Mesodermal cell (in vitro differentiated cells): ENCODE measurements around the gene PTH2.

Experiments
- H3K27ac ChIP-seq: 2 replicates; pipeline ENCODE4 v1.7.0; 2013; ENCODE audit warnings: mild to moderate bottlenecking, low read depth, low read length, moderate library complexity; ENCODE audit not compliant: severe bottlenecking
- H3K36me3 ChIP-seq: 2 replicates; pipeline ENCODE4 v1.7.1; 2013; ENCODE audit warnings: mild to moderate bottlenecking, low read length, moderate library complexity; ENCODE audit not compliant: control insufficient read depth, insufficient read depth
- H3K4me1 ChIP-seq: one replicate; pipeline ENCODE4 v1.7.1; 2013; ENCODE audit warnings: mild to moderate bottlenecking, low read length; ENCODE audit not compliant: insufficient read depth, control insufficient read depth, poor library complexity, severe bottlenecking
- H3K4me3 ChIP-seq: 2 replicates; pipeline ENCODE4 v1.7.0; 2013; ENCODE audit warnings: low read length, control low read depth, mild to moderate bottlenecking; ENCODE audit not compliant: insufficient read depth, poor library complexity, severe bottlenecking; ENCODE audit errors: extremely low read depth
- H3K9me3 ChIP-seq: 2 replicates; pipeline ENCODE4 v1.7.1; 2013; ENCODE audit warnings: mild to moderate bottlenecking, low read length, moderate library complexity; ENCODE audit not compliant: control insufficient read depth
- WGBS, 2 experiments: methylation state at CpG; one replicate each; pipeline ENCODE4 v1.1.5; 2013; ENCODE audit warnings: missing lambda C conversion rate in 2 of 2; ENCODE audit not compliant: insufficient coverage in 2 of 2; 5-methylcytosine and 5-hydroxymethylcytosine counted together

The PTH2 gene

DNA sequence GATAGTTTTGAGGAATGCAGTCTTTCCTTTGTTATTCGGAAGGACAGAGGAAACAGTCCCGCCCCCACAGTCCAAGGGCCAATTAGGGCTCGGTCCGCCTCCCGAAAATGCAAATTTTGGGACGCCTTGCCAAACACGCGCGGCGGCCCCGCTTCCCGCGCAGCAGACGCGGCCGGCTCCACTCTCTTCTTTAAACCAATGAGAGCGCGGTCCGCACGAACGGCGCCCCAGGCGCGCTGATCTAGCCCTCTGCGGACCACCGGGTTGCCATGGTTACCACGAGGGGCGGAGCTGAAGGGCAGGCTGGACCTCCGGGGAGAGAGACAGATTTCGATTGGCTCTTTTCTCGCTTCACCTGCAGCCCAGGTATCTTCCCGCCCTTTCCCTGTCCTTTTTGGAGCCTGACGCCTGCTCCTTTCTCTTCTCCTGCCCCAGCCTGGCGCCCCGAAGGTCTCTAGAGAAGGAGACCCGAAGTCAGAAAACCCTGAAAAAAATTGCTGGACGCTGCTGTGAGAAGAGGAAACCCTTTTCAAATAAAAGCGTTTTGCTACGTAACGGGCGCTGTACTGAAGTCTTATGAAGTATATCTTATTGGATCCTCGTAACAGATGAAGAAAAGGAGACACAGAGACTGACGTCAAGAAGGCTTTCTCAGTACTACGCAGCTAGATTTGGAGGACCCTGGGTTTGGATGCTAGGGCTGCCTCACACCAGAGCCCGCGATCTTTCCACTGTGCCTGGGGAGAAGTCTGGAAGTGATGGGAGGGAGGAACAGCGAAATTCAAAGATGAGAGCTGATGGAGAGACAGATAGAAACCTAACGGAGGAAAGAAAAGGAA lies 2.0 kb downstream of the PTH2 start:
- Histone ChIP-seq H3K9me3 (no peaks in the 10 kb centered on the region), H3K36me3 (no peaks in the 10 kb centered on the region), H3K4me3 (no peak overlapping the region)

DNA sequence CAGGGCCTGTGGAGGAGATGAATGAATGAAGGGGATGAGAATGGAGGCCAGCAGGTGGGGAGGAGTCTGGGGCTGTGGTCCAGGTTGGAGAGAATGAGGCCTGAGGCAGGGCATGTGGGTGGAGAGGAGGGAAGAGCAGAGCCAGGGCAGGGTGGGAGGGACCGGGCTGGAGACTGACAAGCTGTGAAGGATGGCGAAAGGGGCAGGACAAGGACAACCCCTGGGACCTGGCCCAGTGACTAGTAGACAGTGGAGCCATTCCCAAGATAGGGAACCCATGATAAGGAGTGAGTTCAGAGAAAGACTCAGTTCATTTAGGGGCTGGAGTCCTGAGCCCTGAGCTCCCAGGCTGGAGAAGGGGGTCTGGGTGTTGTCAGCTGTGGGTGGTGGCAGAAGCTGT lies 3.0 kb downstream of the PTH2 start:
- Histone ChIP-seq H3K27ac (no peak overlapping the region), H3K4me3 (no peak overlapping the region), H3K36me3 (no peaks in the 10 kb centered on the region), H3K9me3 (no peaks in the 10 kb centered on the region), H3K4me1 (peaks cover 8% of the 10 kb centered on the region)
- 59 to 86% methylated on average over 2 of the region's 2 CpGs for WGBS, 2 experiments

More for the DNA sequence above, 2.0 kb downstream of the PTH2 start:
- WGBS, 2 experiments: 14 to 18% methylated on average over 32 to 43 of the region's 48 CpGs
- Histone ChIP-seq H3K4me1 (peaks cover 8% of the 10 kb centered on the region), H3K27ac (no peak overlapping the region)

- Histone ChIP-seq H3K36me3 (no peaks in the 10 kb centered on the region), H3K4me3 (no peak overlapping the region), H3K27ac (no peak overlapping the region), H3K9me3 (no peaks in the 10 kb centered on the region), H3K4me1 (peaks cover 8% of the 10 kb centered on the region)
- 78 to 93% methylated on average over 1 to 2 of the region's 2 CpGs for WGBS, 2 experiments
Measured at GRCh38 chr19:49419173-49419572, 4.1 kb downstream of the PTH2 start.

DNA sequence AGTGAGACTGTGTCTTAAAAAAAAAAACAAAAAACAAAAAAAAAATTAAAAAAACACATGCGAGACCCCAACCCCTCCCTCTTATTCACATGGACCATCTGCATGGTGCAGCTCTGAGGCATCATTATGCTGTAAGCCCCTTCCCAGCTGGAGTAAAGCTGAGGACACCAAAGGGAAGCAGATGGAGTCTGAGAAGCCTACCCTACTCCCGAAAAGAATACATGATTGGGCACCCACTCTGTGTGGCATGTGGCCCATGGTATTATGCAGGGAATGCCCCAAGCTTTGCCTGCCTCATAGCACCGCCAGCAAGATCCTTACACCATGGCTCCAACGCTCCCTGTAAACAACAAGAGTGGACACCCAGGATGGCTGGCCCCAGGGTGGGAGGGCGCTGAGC lies 4.7 kb downstream of the PTH2 start:
- Histone ChIP-seq H3K4me1 (peaks cover 6% of the 10 kb centered on the region), H3K36me3 (no peaks in the 10 kb centered on the region), H3K4me3 (no peak overlapping the region), H3K9me3 (no peaks in the 10 kb centered on the region), H3K27ac (no peak overlapping the region)
- 92 to 100% methylated on average over 1 to 2 of the region's 5 CpGs for WGBS, 2 experiments

GRCh38 chr19:49417088-49417487 lies 6.2 kb downstream of the PTH2 start:
- WGBS, 2 experiments: 48 to 80% methylated on average over 5 of the region's 7 CpGs
- H3K36me3 ChIP-seq: no peaks in the 10 kb centered on the region
- no peak overlapping the region for H3K27ac ChIP-seq
- H3K9me3 ChIP-seq: no peaks in the 10 kb centered on the region
- H3K4me3 ChIP-seq: no peak overlapping the region
- H3K4me1 ChIP-seq: peaks cover 2% of the 10 kb centered on the region

GRCh38 chr19:49415810-49416200 lies 7.4 kb downstream of the PTH2 start:
- H3K9me3 ChIP-seq: no peaks in the 10 kb centered on the region
- no peaks in the 10 kb centered on the region for H3K36me3 ChIP-seq
- 94% methylated on average over 2 of the region's 2 CpGs; no CpG with 5 or more reads in 1 of the 2 experiments for WGBS, 2 experiments
- H3K4me1 ChIP-seq: peaks cover 2% of the 10 kb centered on the region
- H3K4me3 ChIP-seq: no peak overlapping the region
- H3K27ac ChIP-seq: no peak overlapping the region

DNA sequence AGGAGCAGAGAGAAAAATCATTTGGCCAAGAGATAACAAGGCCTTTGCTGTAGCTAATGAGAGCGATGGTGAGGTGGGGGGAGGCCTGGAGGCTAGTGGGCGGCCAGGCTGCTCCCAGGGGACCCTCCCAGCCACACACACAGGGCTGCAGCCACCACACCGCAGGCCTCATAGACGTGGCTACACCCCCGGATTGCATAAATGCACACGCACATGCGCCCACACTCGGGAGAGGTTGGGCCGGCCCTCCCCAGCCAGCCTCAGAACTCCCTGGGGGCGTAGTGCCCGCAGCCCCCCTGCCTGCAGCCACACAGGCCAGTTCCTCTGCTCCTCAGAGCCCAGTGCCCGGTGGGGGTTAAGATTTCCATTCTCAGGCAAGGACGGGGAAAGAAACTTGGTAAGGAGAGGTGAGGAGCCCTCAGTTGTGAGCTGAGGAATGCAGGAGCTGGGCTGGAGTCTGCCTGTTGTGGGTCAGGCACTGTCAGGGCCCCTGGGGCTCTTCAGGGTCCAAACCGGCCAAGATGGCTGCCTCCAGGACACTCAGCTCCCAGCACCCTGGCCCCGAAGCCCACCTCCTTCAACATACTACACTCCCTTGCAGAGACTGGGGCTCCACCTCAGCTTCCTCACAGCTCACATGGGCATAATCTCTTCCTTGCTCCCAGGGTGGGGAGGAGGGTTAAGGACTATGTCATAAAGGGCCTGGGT lies 8.0 kb downstream of the PTH2 start:
- no peaks in the 10 kb centered on the region for H3K36me3 ChIP-seq
- no peak overlapping the region for H3K4me3 ChIP-seq
- WGBS, 2 experiments: 75 to 76% methylated on average over 11 to 12 of the region's 15 CpGs
- H3K4me1 ChIP-seq: peaks cover 2% of the 10 kb centered on the region
- H3K9me3 ChIP-seq: no peaks in the 10 kb centered on the region
- no peak overlapping the region for H3K27ac ChIP-seq

- WGBS, 2 experiments: 93 to 100% methylated on average over 3 of the region's 3 CpGs
- Histone ChIP-seq H3K36me3 (no peaks in the 10 kb centered on the region), H3K27ac (no peak overlapping the region), H3K4me1 (peaks cover 6% of the 10 kb centered on the region), H3K9me3 (no peaks in the 10 kb centered on the region), H3K4me3 (no peak overlapping the region)
Measured at GRCh38 chr19:49414256-49414655, 9.0 kb downstream of the PTH2 start.

DNA sequence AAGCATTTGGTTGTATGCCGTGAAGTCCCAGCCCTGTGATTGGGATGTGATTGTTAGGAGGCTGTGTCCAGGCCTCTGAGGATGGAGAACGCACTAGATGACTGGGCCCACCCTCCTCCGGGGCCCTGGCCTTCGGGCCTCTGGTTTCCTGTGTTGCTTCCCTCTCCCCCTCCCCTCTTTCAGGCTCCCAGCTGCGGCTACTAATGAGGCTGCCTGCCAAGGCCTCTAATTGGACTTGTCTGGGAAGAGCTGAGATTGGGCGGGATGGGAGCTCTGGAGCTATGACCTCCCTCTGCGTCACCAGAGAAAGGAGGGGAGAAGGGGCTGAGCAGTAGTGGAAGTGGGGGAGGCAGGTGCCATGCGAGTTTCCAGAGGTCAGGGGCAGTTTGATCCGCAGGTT lies 9.9 kb downstream of the PTH2 start:
- no peaks in the 10 kb centered on the region for H3K9me3 ChIP-seq
- H3K36me3 ChIP-seq: no peaks in the 10 kb centered on the region
- no peak overlapping the region for H3K4me3 ChIP-seq
- peaks cover 10% of the 10 kb centered on the region for H3K4me1 ChIP-seq
- no peak overlapping the region for H3K27ac ChIP-seq
- 67 to 89% methylated on average over 3 to 8 of the region's 9 CpGs for WGBS, 2 experiments

DNA sequence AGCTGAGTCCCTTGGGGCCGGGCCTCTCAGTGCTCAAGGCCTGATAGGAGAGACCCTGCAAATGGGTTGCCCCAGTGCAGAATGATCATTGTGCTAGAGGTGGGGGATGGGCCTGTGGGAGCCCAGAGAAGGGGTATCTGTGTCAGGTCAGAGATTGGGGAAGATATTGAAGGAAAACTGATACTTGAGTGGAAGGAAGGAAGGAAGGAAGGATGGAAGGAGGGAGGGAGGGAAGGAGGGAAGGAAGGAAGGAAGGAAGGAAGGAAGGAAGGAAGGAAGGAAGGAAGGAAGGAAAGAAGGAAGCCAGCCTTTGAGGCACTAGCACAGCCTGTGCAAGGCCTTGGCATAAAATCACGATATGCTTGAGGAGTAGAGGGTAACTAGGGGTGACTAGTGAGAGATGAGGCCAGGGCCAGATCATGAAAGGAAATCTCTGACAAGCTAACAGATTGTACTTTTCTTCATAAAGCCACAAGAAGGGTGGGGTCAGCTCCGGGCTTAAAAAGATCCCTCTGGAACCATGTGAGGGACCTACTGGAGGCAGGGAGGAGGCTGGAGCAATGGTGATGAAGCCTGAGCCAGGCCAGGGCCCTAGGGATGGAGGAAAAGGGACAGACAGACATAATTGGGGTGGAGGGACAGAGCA lies 11.4 kb downstream of the PTH2 start:
- Histone ChIP-seq H3K4me3 (no peak overlapping the region), H3K9me3 (no peaks in the 10 kb centered on the region), H3K36me3 (no peaks in the 10 kb centered on the region), H3K27ac (no peak overlapping the region), H3K4me1 (peaks cover 10% of the 10 kb centered on the region)
- 73 to 89% methylated on average over 2 to 3 of the region's 3 CpGs for WGBS, 2 experiments
